GM21390 (cell line): Measurements from ENCODE around the gene C9.
"Not testable (repeated sequence)": the region's sequence is repeated elsewhere in the genome, so short reads cannot be mapped to it uniquely, and the experiment has no call there.

Experiments
- ATAC-seq: cut with Tn5 transposase; IDR thresholded peaks from one replicate; pipeline ENCODE4 v1.9.1; 2021; ENCODE audit not compliant: unreplicated experiment

C9 gene

DNA sequence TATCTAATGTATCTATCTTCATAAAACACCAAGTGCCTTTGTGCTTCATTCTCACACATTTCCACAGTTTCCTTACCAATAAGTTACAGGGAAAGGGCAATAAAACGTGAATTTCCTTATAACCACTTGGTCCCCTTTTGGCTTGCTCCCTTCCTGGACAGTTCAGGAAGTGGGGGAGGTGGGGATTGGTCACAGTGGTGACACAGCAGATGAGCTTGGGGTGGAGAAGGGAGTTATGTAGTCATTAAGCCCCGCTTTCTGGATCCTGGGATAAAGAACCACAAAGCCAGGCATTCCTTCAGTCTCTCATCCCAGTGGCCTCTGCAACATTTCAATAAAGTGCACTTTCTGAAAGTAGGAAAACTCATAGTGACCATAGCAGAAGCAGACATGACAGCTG is 97.9 kb downstream of the C9 start:
- ATAC-seq = no peak

DNA sequence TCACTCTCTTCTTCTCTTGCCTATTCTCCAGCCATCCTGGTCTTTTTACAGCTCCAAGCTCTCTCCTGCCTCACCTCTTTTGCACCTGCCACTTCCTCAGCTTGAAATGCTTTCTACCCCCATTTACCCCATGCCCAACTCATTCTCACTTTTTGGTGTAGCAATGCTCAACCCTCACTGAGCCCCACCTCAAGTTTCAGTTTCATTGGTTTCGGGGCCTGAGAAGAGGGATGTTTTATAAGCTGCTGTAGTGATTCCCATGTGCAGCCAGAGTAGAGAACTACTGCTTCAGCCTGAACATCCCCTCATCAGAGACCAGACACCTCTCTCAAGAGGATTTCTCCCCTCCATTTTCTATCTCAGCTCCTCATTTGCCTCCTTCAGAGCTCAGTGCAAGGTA is 99.8 kb downstream of the C9 start:
- ATAC-seq = peak; percentile 99

DNA sequence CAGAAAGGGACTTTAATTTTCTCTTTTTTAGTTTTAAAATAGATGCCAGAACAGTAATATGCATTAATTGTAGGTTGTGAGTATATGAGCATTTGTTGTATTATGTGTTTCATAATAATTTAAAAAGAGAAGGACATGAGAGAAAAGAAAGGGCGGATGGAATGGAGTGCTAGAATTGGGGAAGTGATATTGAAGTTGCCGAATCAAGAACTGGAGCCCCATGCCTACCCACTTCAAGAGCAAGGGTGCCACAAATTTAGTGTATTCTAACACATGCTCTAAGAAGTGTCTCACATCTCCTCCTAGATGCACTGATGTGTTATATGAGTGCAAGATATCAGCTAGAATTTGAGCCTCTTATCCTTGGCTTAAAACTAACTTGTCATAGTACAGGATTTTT is 101.3 kb downstream of the C9 start:
- no peak for ATAC-seq

DNA sequence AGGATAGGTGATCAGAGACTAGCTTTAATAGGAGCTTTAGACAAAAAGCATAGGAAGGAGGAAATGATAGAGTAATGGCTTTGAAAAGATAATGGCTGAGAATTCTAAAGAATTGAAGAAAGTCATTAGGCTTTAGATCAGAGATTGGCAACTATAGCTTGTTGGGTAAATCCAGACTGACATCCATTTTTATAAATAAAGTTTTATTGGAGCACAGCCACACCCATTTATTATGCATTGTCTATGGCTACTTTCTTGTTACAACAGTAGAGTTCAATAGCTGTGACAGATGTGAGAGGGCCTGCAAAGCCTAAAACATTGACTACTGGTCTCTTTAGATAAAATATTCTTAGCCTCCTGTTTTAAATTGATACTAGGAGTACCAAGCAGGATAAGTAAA is 104.2 kb downstream of the C9 start:
- no peak for ATAC-seq

DNA sequence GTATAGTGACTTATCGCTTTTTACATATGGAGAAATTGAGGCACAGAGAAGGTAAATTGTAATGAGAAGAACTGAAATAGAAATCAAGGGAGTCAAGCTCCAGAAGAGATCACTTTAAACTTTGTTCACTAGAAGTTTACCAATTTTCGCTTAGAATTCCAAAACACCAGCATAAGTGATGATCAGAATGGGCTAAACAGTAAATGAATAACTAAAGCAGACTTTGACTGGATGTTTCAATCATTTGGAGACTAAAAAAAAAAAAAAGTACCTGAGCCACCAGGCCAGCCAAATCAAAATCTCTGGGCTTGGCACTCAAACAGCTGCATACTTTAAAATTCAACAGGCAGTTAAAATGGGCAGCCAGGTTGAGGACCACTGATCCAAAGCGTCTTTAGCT is 106.7 kb downstream of the C9 start:
- ATAC-seq = no peak

DNA sequence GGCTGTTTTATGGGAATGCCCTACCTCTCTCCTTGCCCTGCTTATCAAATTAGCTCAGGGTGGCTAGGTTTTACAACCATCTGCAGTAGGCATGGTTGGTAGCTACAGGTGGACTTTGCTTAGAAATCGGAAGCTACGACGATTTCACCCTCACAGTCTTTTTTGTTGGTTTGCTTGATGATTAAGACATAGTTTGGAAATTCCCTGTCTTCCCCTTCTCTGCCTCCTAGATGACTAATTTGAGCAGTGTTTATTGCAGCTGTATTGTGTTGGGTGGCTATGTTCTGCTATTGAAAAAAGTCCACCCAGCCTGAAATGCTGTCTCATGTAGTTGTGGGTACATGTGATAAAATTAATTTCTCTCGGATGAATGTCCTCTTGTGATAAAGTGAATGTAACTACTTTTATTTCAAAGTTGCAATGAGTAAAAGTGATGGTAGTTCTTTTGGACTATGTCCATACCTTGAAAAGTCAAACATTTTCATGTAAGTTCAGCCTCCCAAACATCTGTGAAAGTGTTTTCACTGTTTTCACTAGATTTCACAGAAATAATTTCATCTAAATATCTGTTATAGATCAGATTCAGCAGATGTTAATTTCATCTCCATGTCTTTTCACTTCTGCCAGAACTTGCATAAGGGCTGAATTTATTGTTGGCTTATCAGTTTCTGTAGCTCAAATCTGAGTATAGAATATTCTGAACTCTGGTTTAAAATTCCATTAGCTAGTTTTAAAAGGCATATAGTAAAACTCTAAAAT is 107.6 kb downstream of the C9 start:
- ATAC-seq = no peak

DNA sequence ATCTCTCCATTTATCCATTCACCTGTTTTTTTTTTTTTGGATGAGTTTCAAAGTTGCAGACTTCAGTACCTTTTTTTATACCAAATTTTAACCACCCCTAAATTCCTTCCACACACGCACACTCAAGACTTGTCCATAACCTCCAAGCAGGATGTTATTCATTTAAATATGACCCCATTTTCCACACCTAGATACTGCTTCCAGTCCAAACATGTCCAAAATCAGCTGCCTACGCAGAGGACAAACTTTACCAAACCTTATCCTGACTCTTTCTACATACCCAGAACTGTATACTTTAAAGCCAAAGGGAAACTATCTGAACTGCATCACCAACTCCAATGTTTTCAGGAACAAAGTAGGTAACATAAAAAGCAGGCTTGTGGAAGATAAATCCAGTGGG is 108.9 kb downstream of the C9 start:
- no peak for ATAC-seq

DNA sequence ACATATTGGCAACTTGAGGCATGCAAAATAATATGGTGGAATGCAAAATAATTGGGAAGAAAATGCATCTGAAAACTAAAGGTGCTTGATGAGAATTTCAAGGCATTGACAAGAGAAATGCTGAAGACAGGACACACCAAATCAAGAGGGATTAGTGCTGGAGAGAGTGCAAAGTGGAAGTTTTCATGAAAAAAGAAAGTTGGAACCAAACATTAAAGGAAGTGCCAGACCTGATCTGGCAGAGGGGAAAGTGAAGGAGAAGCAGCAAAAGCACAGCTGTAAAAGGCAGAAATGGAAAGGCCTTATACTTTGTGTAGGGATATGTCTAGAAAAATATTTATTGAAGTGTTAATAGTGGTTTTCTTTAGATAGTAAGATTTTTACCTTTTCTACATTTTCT is 109.6 kb downstream of the C9 start:
- no peak for ATAC-seq

DNA sequence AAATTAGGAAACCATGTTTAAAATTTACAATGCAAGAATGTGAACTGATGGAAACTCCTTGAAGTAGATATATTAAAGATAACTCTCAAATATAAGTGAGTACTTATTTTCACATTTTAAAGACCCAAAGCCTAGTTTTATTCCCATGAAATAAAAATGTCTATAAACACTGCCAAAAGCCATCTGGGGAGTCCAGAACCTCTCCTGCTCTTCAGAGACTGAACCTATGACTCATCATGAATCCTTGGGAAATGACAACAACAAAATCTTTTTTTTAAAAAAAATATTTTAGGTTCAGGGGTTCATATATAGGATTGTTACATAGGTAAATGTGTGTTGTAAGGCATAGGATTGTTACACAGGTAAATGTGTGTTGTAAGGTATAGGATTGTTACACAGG is 111.1 kb downstream of the C9 start:
- no peak for ATAC-seq

DNA sequence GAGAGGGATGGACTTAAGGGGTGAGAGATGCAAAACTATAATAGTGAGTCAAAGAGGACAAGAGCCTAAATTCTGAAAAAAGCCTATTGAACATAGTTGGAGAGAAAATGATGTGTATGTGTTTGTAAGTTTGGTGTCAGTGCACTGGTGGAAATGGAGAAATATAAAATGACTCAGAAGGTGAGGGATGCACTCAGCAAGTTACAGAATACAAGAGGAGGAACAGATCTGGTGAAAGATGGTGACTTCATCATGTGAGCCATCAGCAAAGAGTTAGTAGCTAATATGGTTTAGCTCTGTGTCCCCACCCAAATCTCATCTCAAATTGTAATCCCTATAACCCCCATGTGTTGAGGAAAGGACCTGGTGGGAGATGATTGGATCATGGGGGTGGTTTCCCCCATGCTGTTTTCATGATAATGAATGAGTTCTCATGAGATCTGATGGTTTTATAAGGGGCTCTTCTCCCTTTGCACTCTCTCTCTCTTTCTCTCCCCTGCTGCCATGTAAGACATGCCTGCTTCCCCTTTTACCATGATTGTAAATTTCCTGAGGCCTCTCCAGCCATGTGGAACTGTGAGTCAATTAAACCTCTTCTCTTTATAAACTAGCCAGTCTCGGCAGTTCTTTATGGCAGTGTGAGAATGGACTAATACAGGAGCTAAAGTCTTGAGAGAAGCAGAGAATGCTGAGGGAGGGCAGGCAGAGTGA is 114.6 kb downstream of the C9 start:
- ATAC-seq = no peak

DNA sequence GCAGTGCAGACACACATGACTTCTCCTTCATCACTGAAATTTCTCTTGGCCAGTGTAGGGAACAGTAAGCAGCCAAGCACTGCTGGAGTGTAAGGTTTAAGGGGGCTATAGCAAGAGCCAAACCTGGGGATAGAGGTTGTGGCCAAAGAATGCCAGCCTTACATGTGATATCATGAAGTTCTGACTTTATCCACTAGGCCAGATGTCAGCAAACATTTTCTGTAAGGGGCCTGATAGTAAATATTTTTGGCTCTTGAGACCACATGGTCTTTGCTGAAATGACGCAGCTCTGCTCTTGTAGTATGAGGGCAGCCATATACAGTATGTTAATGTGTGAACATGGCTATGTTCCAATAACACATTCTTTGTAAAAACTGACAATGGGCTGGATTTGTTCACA is 115.2 kb downstream of the C9 start:
- no peak for ATAC-seq

DNA sequence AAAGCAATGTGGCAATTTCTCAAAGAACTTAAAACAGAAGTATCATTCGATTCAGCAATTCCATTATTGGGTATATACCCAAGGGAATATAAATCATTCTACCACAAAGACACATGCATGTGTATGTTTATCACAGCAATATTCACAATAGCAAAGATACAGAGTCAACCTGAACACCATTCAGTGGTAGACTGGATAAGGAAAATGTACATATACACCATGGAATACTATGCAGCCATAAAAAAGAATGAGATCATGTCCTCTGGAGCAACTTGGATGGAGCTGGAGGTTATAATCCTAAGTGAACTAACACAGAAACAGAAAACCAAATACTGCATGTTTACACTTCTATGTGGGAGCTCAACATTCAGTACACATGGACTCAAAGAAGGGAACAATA is 123.5 kb downstream of the C9 start:
- no peak for ATAC-seq

DNA sequence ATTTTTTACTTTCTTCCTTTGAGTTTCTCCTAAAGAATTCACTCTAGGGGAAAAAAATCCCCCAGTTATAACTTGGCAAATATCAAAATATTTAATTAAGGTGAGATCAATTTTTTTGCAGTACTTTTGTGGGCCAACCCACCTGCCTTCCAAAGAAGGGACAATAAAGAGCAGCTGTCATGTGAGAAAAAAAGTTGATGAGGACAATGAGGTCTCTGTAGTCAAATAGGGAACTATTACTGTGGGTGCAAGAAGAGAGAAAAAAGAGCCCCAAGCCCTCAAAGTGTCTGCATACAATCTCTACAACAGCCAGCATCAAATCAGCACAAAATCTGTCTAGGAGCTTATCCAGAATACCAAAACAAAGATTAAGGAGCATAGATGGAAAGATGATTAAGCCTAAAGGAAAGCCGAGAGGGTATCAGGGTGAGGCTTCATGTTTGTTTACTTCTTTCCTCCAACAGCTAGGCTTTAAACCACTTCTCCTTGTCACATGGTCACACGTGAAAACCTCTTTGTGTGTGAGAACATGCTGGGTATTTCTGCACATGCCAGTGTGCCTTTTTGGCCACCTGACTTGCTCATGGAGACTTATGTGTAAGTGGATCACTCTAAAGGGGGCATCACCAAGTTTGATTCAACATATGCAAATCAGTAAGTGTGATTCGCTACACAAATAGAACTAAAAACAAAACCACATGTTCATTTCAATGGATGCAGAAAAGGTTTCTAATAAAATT is 125.8 kb downstream of the C9 start:
- ATAC-seq = no peak

DNA sequence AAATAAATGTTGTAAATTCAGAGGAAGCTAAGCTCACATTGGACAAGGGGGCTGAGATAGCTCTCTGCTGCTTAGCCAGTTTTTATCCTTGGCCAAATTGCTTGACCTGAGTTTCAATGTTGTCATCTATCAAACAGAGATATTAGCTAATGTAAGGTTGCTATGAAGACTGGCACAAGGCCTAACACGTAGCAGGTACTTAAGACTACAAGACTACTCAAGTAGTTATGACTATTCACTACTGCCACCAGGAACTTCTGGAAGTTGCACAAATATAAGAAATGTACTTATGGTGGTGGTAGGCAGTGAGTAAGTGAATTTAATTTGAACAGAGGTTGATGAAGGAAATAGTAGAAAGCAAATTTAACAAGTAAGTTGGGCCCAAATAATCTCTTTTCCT is 127.6 kb downstream of the C9 start:
- no peak for ATAC-seq

DNA sequence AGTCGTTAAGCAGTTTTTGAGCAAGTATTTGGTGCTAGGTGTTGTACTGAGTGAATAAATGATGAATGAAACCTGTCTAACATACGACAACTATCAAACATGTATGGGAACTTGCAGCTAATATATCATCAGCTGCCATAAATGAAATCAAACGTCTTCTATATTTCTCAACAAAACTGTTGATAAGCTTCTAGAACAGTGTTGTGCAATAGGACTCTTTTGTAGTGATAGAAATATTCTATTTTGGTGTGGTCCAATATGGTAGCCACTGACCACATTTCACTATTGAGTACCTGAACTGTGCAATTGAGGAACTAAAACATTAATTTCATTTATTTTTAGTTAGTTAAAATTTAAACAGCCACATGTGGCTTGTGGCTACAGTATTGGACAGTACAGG is 128.6 kb downstream of the C9 start:
- ATAC-seq = no peak

DNA sequence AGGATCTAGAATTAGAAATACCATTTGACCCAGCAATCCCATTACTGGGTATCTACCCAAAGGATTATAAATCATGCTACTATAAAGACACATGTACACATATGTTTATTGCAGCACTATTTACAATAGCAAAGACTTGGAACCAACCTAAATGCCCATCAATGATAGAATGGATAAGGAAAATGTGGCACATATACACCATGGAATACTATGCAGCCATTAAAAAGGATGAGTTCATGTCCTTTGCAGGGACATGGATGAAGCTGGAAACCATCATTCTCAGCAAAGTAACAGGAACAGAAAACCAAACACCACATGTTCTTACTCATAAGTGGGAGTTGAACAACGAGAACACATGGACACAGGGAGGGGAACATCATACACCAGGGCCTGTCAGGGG is 129.8 kb downstream of the C9 start:
- ATAC-seq = not testable (repeated sequence)
